ENCODE measurements around the gene SEC63. TPM values are rescaled to one million over a fixed set of nuclear protein-coding genes. Genes with fewer than 3 reads are reported as not detected.

SEC63 gene
- total and polyA plus RNA-seq, 2 donors (not counting 1 experiment from before 2014, with no cell fraction given) = 34.2 to 82.7 TPM

- Histone ChIP-seq H3K4me1 (ENCODE audit: control insufficient read depth, extremely low read depth, insufficient read depth, low read length) (no peaks in the 10 kb centered on the region), H3K9me3 (ENCODE audit: control insufficient read depth, insufficient read depth, low read depth, low read length) (no peaks in the 10 kb centered on the region), H3K9ac (ENCODE audit: insufficient read depth, low read length) (no peak overlapping the region), H3K27me3 (ENCODE audit: control insufficient read depth, insufficient read depth, low read length) (no peaks in the 10 kb centered on the region), H4K20me1 (ENCODE audit: control insufficient read depth, extremely low read depth, insufficient read depth, low read length) (no peaks in the 10 kb centered on the region), H3K4me3 (replicated peaks in 1 of 4; ENCODE audit: control extremely low read depth in 1 of 4, insufficient read depth in 1 of 4, low read depth in 3 of 4, low read length in 4 of 4) (no peak overlapping the region), H3K27ac (ENCODE audit: insufficient read depth, low read length) (no peak overlapping the region), H3K79me2 (ENCODE audit: control insufficient read depth, insufficient read depth, low read length) (no peaks in the 10 kb centered on the region), H2AFZ (ENCODE audit: low read length) (no peak overlapping the region), H3K4me2 (ENCODE audit: extremely low read depth, insufficient read depth, low read length) (no peak overlapping the region), H3K36me3 (ENCODE audit: control insufficient read depth, insufficient read depth, low read length) (no peaks in the 10 kb centered on the region)
- no peak for TF ChIP-seq EZH2 (IDR thresholded peaks at IDR 0.05; ENCODE audit: low read length, missing control alignments)
- TF ChIP-seq CTCF (conservative IDR thresholded peaks at IDR 0.05 in 1 of 2, IDR thresholded peaks at IDR 0.05 in 1 of 2; ENCODE audit: low read depth in 1 of 2, low read length in 2 of 2) = no peak
- DNase-seq (ENCODE audit: low read depth in 2 of 2) = no peak
Observed at GRCh38 chr6:107841275-107841670, 116.7 kb downstream of the SEC63 start.

- Histone ChIP-seq H3K9ac (ENCODE audit: insufficient read depth, low read length) (no peak overlapping the region), H3K4me1 (ENCODE audit: control insufficient read depth, extremely low read depth, insufficient read depth, low read length) (no peaks in the 10 kb centered on the region), H3K79me2 (ENCODE audit: control insufficient read depth, insufficient read depth, low read length) (no peaks in the 10 kb centered on the region), H3K9me3 (ENCODE audit: control insufficient read depth, insufficient read depth, low read depth, low read length) (no peaks in the 10 kb centered on the region), H3K4me2 (ENCODE audit: extremely low read depth, insufficient read depth, low read length) (no peak overlapping the region), H3K36me3 (ENCODE audit: control insufficient read depth, insufficient read depth, low read length) (no peaks in the 10 kb centered on the region), H3K4me3 (replicated peaks in 1 of 4; ENCODE audit: control extremely low read depth in 1 of 4, insufficient read depth in 1 of 4, low read depth in 3 of 4, low read length in 4 of 4) (no peak overlapping the region), H3K27me3 (ENCODE audit: control insufficient read depth, insufficient read depth, low read length) (no peaks in the 10 kb centered on the region), H3K27ac (ENCODE audit: insufficient read depth, low read length) (no peak overlapping the region), H2AFZ (ENCODE audit: low read length) (no peak overlapping the region), H4K20me1 (ENCODE audit: control insufficient read depth, extremely low read depth, insufficient read depth, low read length) (no peaks in the 10 kb centered on the region)
- DNase-seq (ENCODE audit: low read depth in 2 of 2) = no peak
- no peak for TF ChIP-seq EZH2 (IDR thresholded peaks at IDR 0.05; ENCODE audit: low read length, missing control alignments)
- no peak for TF ChIP-seq CTCF (conservative IDR thresholded peaks at IDR 0.05 in 1 of 2, IDR thresholded peaks at IDR 0.05 in 1 of 2; ENCODE audit: low read depth in 1 of 2, low read length in 2 of 2)
Observed at GRCh38 chr6:107840636-107841274, 117.3 kb downstream of the SEC63 start.

- Histone ChIP-seq H3K36me3 (ENCODE audit: control insufficient read depth, insufficient read depth, low read length) (no peaks in the 10 kb centered on the region), H3K27ac (ENCODE audit: insufficient read depth, low read length) (no peak overlapping the region), H3K9me3 (ENCODE audit: control insufficient read depth, insufficient read depth, low read depth, low read length) (no peaks in the 10 kb centered on the region), H3K9ac (ENCODE audit: insufficient read depth, low read length) (no peak overlapping the region), H2AFZ (ENCODE audit: low read length) (no peak overlapping the region), H3K4me3 (replicated peaks in 1 of 4; ENCODE audit: control extremely low read depth in 1 of 4, insufficient read depth in 1 of 4, low read depth in 3 of 4, low read length in 4 of 4) (no peak overlapping the region), H3K4me1 (ENCODE audit: control insufficient read depth, extremely low read depth, insufficient read depth, low read length) (no peaks in the 10 kb centered on the region), H3K79me2 (ENCODE audit: control insufficient read depth, insufficient read depth, low read length) (no peaks in the 10 kb centered on the region), H3K4me2 (ENCODE audit: extremely low read depth, insufficient read depth, low read length) (no peak overlapping the region), H4K20me1 (ENCODE audit: control insufficient read depth, extremely low read depth, insufficient read depth, low read length) (no peaks in the 10 kb centered on the region), H3K27me3 (ENCODE audit: control insufficient read depth, insufficient read depth, low read length) (peaks cover 5% of the 10 kb centered on the region)
- no peak for DNase-seq (ENCODE audit: low read depth in 2 of 2)
- TF ChIP-seq EZH2 (IDR thresholded peaks at IDR 0.05; ENCODE audit: low read length, missing control alignments) (no peak), CTCF (conservative IDR thresholded peaks at IDR 0.05 in 1 of 2, IDR thresholded peaks at IDR 0.05 in 1 of 2; ENCODE audit: low read depth in 1 of 2, low read length in 2 of 2) (no peak)
Observed at GRCh38 chr6:107833136-107833535, 124.9 kb downstream of the SEC63 start.

Data from fibroblast of lung (primary cell).